HG03565 (cell line): ENCODE data around the gene CWH43.
"Not testable (repeated sequence)": the region's sequence is repeated elsewhere in the genome, so short reads cannot be mapped to it uniquely, and the experiment has no call there.

Source experiments
- ATAC-seq: cut with Tn5 transposase; IDR thresholded peaks from one replicate; pipeline ENCODE4 v1.9.1; 2021; ENCODE audit warnings: mild to moderate bottlenecking, moderate library complexity; ENCODE audit not compliant: unreplicated experiment

The CWH43 gene

GRCh38 chr4:48974979-48975640, 11.0 kb upstream of the CWH43 start:
- no peak for ATAC-seq

- ATAC-seq: no peak
Observed at GRCh38 chr4:48976041-48976440, 10.0 kb upstream of the CWH43 start.

- no peak for ATAC-seq
Observed at GRCh38 chr4:48979914-48980579, 6.0 kb upstream of the CWH43 start.

- not testable (repeated sequence) for ATAC-seq
Observed at GRCh38 chr4:48984005-48984404, 2.1 kb upstream of the CWH43 start.

GRCh38 chr4:48985602-48985975, 486 bp upstream of the CWH43 start:
- no peak for ATAC-seq

GRCh38 chr4:48986654-48987164, 634 bp downstream of the CWH43 start:
- ATAC-seq: no peak

- ATAC-seq: no peak
Observed at GRCh38 chr4:48989461-48990203, 3.6 kb downstream of the CWH43 start.

- ATAC-seq: no peak
Observed at GRCh38 chr4:48991357-48991756, 5.3 kb downstream of the CWH43 start.

GRCh38 chr4:48997962-48998361, 11.9 kb downstream of the CWH43 start:
- ATAC-seq: no peak

- no peak for ATAC-seq
Observed at GRCh38 chr4:48998440-48998839, 12.4 kb downstream of the CWH43 start.

GRCh38 chr4:49000806-49001205, 14.7 kb downstream of the CWH43 start:
- no peak for ATAC-seq

GRCh38 chr4:49002931-49003330, 16.9 kb downstream of the CWH43 start:
- no peak for ATAC-seq

- ATAC-seq: no peak
Observed at GRCh38 chr4:49018718-49019295, 32.7 kb downstream of the CWH43 start.

- no peak for ATAC-seq
Observed at GRCh38 chr4:49032440-49033161, 46.5 kb downstream of the CWH43 start.

- ATAC-seq: no peak
Observed at GRCh38 chr4:49036528-49036927, 50.5 kb downstream of the CWH43 start.

GRCh38 chr4:49044270-49044669, 58.2 kb downstream of the CWH43 start:
- ATAC-seq: no peak

- ATAC-seq: no peak
Observed at GRCh38 chr4:49058306-49058705, 72.2 kb downstream of the CWH43 start.

GRCh38 chr4:49063670-49064069, 77.6 kb downstream of the CWH43 start:
- ATAC-seq: no peak

- not testable (repeated sequence) for ATAC-seq
Observed at GRCh38 chr4:49072196-49072595, 86.1 kb downstream of the CWH43 start.

- not testable (repeated sequence) for ATAC-seq
Observed at GRCh38 chr4:49091883-49092282, 105.8 kb downstream of the CWH43 start.
